ENCODE measurements around the gene SYNPR. TPM values are rescaled to one million over a fixed set of nuclear protein-coding genes. Genes with fewer than 3 reads are reported as not detected.

Gene SYNPR
- total and polyA plus RNA-seq, 9 donors: not detected

- Histone ChIP-seq H3K36me3 (no peaks in the 10 kb centered on the region), H3K4me3 (no peak overlapping the region), H3K9me3 (no peaks in the 10 kb centered on the region), H3K27me3 (no peaks in the 10 kb centered on the region), H3K4me1 (ENCODE audit: insufficient read depth) (no peaks in the 10 kb centered on the region), H3K27ac (no peak overlapping the region)
- TF ChIP-seq CTCF (IDR thresholded peaks at IDR 0.05): no peak
- TF ChIP-seq POLR2A (IDR thresholded peaks at IDR 0.05): no peak
- no peak for TF ChIP-seq EP300 (IDR thresholded peaks at IDR 0.05)
- WGBS, 3 donors: 49 to 59% (median 57%) methylated on average over 2 of the region's 2 CpGs
- intact Hi-C loops (cut with DNase I): no loop called here
- no peak for DNase-seq
Measured at GRCh38 chr3:63593779-63594178, 315.7 kb downstream of the SYNPR start.

GRCh38 chr3:63595221-63595620, 317.1 kb downstream of the SYNPR start:
- no peak for DNase-seq
- intact Hi-C loops (cut with DNase I): no loop called here
- no peaks in the 10 kb centered on the region for H3K4me1 ChIP-seq (ENCODE audit: insufficient read depth)
- no peaks in the 10 kb centered on the region for H3K9me3 ChIP-seq
- no peaks in the 10 kb centered on the region for H3K36me3 ChIP-seq
- no peak overlapping the region for H3K27ac ChIP-seq
- no peak overlapping the region for H3K4me3 ChIP-seq
- H3K27me3 ChIP-seq: no peaks in the 10 kb centered on the region
- TF ChIP-seq POLR2A (IDR thresholded peaks at IDR 0.05): no peak
- TF ChIP-seq CTCF (IDR thresholded peaks at IDR 0.05): no peak
- TF ChIP-seq EP300 (IDR thresholded peaks at IDR 0.05): no peak

- Histone ChIP-seq H3K9me3 (no peaks in the 10 kb centered on the region), H3K4me3 (no peak overlapping the region), H3K36me3 (no peaks in the 10 kb centered on the region), H3K27me3 (no peaks in the 10 kb centered on the region), H3K27ac (no peak overlapping the region), H3K4me1 (ENCODE audit: insufficient read depth) (no peaks in the 10 kb centered on the region)
- TF ChIP-seq POLR2A (IDR thresholded peaks at IDR 0.05) (no peak), CTCF (IDR thresholded peaks at IDR 0.05) (no peak), EP300 (IDR thresholded peaks at IDR 0.05) (no peak)
- 70 to 96% (median 94%) methylated on average over 2 of the region's 2 CpGs for WGBS, 3 donors
- no peak for DNase-seq
- intact Hi-C loops (cut with DNase I): no loop called here
Measured at GRCh38 chr3:63597019-63597418, 318.9 kb downstream of the SYNPR start.

- Histone ChIP-seq H3K4me1 (ENCODE audit: insufficient read depth) (no peaks in the 10 kb centered on the region), H3K36me3 (no peaks in the 10 kb centered on the region), H3K27me3 (no peaks in the 10 kb centered on the region), H3K4me3 (no peak overlapping the region), H3K9me3 (no peaks in the 10 kb centered on the region), H3K27ac (no peak overlapping the region)
- 75 to 86% (median 84%) methylated on average over 3 of the region's 3 CpGs for WGBS, 3 donors
- intact Hi-C loops (cut with DNase I): no loop called here
- DNase-seq: no peak
- no peak for TF ChIP-seq EP300 (IDR thresholded peaks at IDR 0.05)
- TF ChIP-seq CTCF (IDR thresholded peaks at IDR 0.05): no peak
- no peak for TF ChIP-seq POLR2A (IDR thresholded peaks at IDR 0.05)
Measured at GRCh38 chr3:63607716-63608115, 329.6 kb downstream of the SYNPR start.

- no peak overlapping the region for H3K4me3 ChIP-seq
- H3K9me3 ChIP-seq: no peaks in the 10 kb centered on the region
- no peaks in the 10 kb centered on the region for H3K27me3 ChIP-seq
- no peak overlapping the region for H3K27ac ChIP-seq
- TF ChIP-seq CTCF (IDR thresholded peaks at IDR 0.05) (no peak), EP300 (IDR thresholded peaks at IDR 0.05) (no peak)
- H3K4me1 ChIP-seq (ENCODE audit: insufficient read depth): no peaks in the 10 kb centered on the region
- no peak for DNase-seq
- intact Hi-C loops (cut with DNase I): no loop called here
- WGBS, 3 donors: 77 to 89% (median 80%) methylated on average over 7 of the region's 7 CpGs
- no peaks in the 10 kb centered on the region for H3K36me3 ChIP-seq
Measured at GRCh38 chr3:63609408-63609807, 331.3 kb downstream of the SYNPR start.
